H9 (cell line): ENCODE data around the gene NFIX. TPM values are rescaled to one million over a fixed set of nuclear protein-coding genes. Genes with fewer than 3 reads are reported as not detected.
"Not testable (repeated sequence)": the region's sequence is repeated elsewhere in the genome, so short reads cannot be mapped to it uniquely, and the experiment has no call there.

Source experiments
- DNase-seq: peaks from one replicate; pipeline ENCODE4 v3.0.0-alpha.2; 2017
- H2AFZ ChIP-seq: one replicate; pipeline ENCODE4 v1.6.1; 2013; ENCODE audit warnings: mild to moderate bottlenecking, low read length, control low read depth, moderate library complexity
- H2AK5ac ChIP-seq: 2 replicates; pipeline ENCODE4 v1.6.1; 2013; ENCODE audit warnings: low read length, control low read depth, mixed read lengths; ENCODE audit not compliant: insufficient read length
- H2BK120ac ChIP-seq: one replicate; pipeline ENCODE4 v1.6.1; 2013; ENCODE audit warnings: low read depth, mild to moderate bottlenecking, low read length, control low read depth, inconsistent platforms; ENCODE audit not compliant: poor library complexity, severe bottlenecking
- H2BK12ac ChIP-seq: 2 replicates; pipeline ENCODE4 v1.6.1; 2013; ENCODE audit warnings: low read length, control low read depth, mixed read lengths, low read depth; ENCODE audit not compliant: insufficient read length
- H2BK15ac ChIP-seq: 2 replicates; pipeline ENCODE4 v1.6.1; 2013; ENCODE audit warnings: low read depth, low read length, control low read depth
- H2BK20ac ChIP-seq: one replicate; pipeline ENCODE4 v1.6.1; 2013; ENCODE audit warnings: low read depth, mild to moderate bottlenecking, low read length, control low read depth, inconsistent platforms; ENCODE audit not compliant: poor library complexity, severe bottlenecking
- H2BK5ac ChIP-seq: 2 replicates; pipeline ENCODE4 v1.6.1; 2013; ENCODE audit warnings: low read length, control low read depth, mixed read lengths; ENCODE audit not compliant: insufficient read length
- H3K14ac ChIP-seq: 2 replicates; pipeline ENCODE4 v1.6.1; 2013; ENCODE audit warnings: low read length, control low read depth; ENCODE audit not compliant: insufficient read depth
- H3K18ac ChIP-seq: 2 replicates; pipeline ENCODE4 v1.6.1; 2013; ENCODE audit warnings: low read depth, mild to moderate bottlenecking, mixed read lengths, low read length, control low read depth; ENCODE audit not compliant: insufficient read length
- H3K23ac ChIP-seq: 2 replicates; pipeline ENCODE4 v1.6.1; 2013; ENCODE audit warnings: low read length, control low read depth, mixed read lengths, low read depth; ENCODE audit not compliant: insufficient read length
- H3K23me2 ChIP-seq: 2 replicates; pipeline ENCODE4 v1.6.1; 2013; ENCODE audit warnings: low read depth, mild to moderate bottlenecking, mixed read lengths, low read length, control low read depth; ENCODE audit not compliant: insufficient read length, poor library complexity, severe bottlenecking
- H3K27ac ChIP-seq: 2 replicates; pipeline ENCODE4 v1.5.1; 2013; ENCODE audit warnings: low read length, control low read depth, mixed read lengths, low read depth; ENCODE audit not compliant: insufficient read length
- H3K27me3 ChIP-seq: 2 replicates; pipeline ENCODE4 v1.6.1; 2013; ENCODE audit warnings: low read length, control low read depth, inconsistent platforms; ENCODE audit not compliant: insufficient read depth
- H3K4ac ChIP-seq: 2 replicates; pipeline ENCODE4 v1.6.1; 2013; ENCODE audit warnings: low read depth, mild to moderate bottlenecking, control low read depth, inconsistent platforms, low read length, moderate library complexity
- H3K4me1 ChIP-seq: 2 replicates; pipeline ENCODE4 v1.6.1; 2013; ENCODE audit warnings: low read length, control low read depth, inconsistent platforms; ENCODE audit not compliant: insufficient read depth
- H3K4me2 ChIP-seq: 2 replicates; pipeline ENCODE4 v1.6.1; 2013; ENCODE audit warnings: low read length, control low read depth, mixed read lengths; ENCODE audit not compliant: insufficient read length, insufficient read depth
- H3K56ac ChIP-seq: 2 replicates; pipeline ENCODE4 v1.6.1; 2013; ENCODE audit warnings: low read depth, mild to moderate bottlenecking, mixed read lengths, low read length, control low read depth; ENCODE audit not compliant: insufficient read length
- H3K79me1 ChIP-seq: 2 replicates; pipeline ENCODE4 v1.6.1; 2013; ENCODE audit warnings: low read depth, mild to moderate bottlenecking, moderate library complexity, low read length, control low read depth, inconsistent platforms; ENCODE audit not compliant: insufficient read depth, poor library complexity, severe bottlenecking
- H3K79me2 ChIP-seq: 2 replicates; pipeline ENCODE4 v1.6.1; 2013; ENCODE audit warnings: low read length, control low read depth, inconsistent platforms; ENCODE audit not compliant: insufficient read depth
- H3K9ac ChIP-seq: 2 replicates; pipeline ENCODE4 v1.6.1; 2013; ENCODE audit warnings: low read length, control low read depth, mixed read lengths; ENCODE audit not compliant: insufficient read length; ENCODE audit errors: extremely low read depth
- H3K9me3 ChIP-seq: one replicate; pipeline ENCODE4 v1.6.1; 2013; ENCODE audit warnings: low read depth, low read length, inconsistent platforms; ENCODE audit not compliant: control insufficient read depth
- H3T11ph ChIP-seq: one replicate; pipeline ENCODE4 v1.6.1; 2013; ENCODE audit warnings: mild to moderate bottlenecking, low read length, control low read depth, inconsistent platforms
- H4K20me1 ChIP-seq: one replicate; pipeline ENCODE4 v1.6.1; 2013; ENCODE audit not compliant: control insufficient read depth, insufficient read length, insufficient read depth
- H4K5ac ChIP-seq: 2 replicates; pipeline ENCODE4 v1.6.1; 2013; ENCODE audit warnings: low read depth, mild to moderate bottlenecking, mixed read lengths, low read length, control low read depth; ENCODE audit not compliant: insufficient read length
- H4K8ac ChIP-seq: replicated peaks from 2 replicates; pipeline ENCODE4 v1.6.1; 2013; ENCODE audit warnings: low read length, control low read depth, mixed read lengths, low read depth; ENCODE audit not compliant: insufficient read length
- H4K91ac ChIP-seq: 2 replicates; pipeline ENCODE4 v1.6.1; 2013; ENCODE audit warnings: low read depth, mild to moderate bottlenecking, moderate library complexity, mixed read lengths, low read length, control low read depth; ENCODE audit not compliant: insufficient read length
- H3K27ac Mint-ChIP-seq, 3 experiments: 2 replicates in 2 of 3; 3 replicates in 1 of 3; pipeline ENCODE4 v1.8.0; 2020 to 2021; ENCODE audit warnings: mixed read lengths in 3 of 3, mild to moderate bottlenecking in 1 of 3, moderate library complexity in 1 of 3
- H3K27me3 Mint-ChIP-seq: 2 replicates; pipeline ENCODE4 v1.8.0; 2021; ENCODE audit warnings: low read depth, mild to moderate bottlenecking, moderate library complexity, mixed read lengths
- H3K36me3 Mint-ChIP-seq, 3 experiments: 2 replicates in 2 of 3; 3 replicates in 1 of 3; pipeline ENCODE4 v1.8.0; 2020 to 2021; ENCODE audit warnings: low read depth in 3 of 3, mixed read lengths in 3 of 3; ENCODE audit not compliant: insufficient read depth in 1 of 3
- H3K4me1 Mint-ChIP-seq, 2 experiments: 2 replicates each; pipeline ENCODE4 v1.8.0; 2020; ENCODE audit warnings: mixed read lengths in 2 of 2
- H3K4me3 Mint-ChIP-seq, 2 experiments: 2 replicates in 1 of 2; 3 replicates in 1 of 2; pipeline ENCODE4 v1.8.0; 2020 to 2021; ENCODE audit warnings: mild to moderate bottlenecking in 2 of 2, mixed read lengths in 2 of 2, moderate library complexity in 1 of 2
- H3K9me3 Mint-ChIP-seq, 2 experiments: 2 replicates in 1 of 2; 3 replicates in 1 of 2; pipeline ENCODE4 v1.8.0; 2020; ENCODE audit warnings: mild to moderate bottlenecking in 2 of 2, mixed read lengths in 2 of 2, moderate library complexity in 1 of 2
- CTCF ChIP-seq: fragments of 200-600 bp; sonication (generic); conservative IDR thresholded peaks from 3 replicates; pipeline ENCODE4 v1.8.0; 2021; ENCODE audit warnings: antibody characterized with exemption, mild to moderate bottlenecking
- WGBS: extraction: QIAGEN DNeasy Blood & Tissue Kit; methylation state at CpG from one replicate; pipeline ENCODE4 v1.1.7; 2013; ENCODE audit warnings: missing lambda C conversion rate, low lambda C conversion rate, mixed read lengths; ENCODE audit not compliant: insufficient read length; ENCODE audit errors: extremely low coverage; 5-methylcytosine and 5-hydroxymethylcytosine counted together
- total RNA-seq: library from RNA; stranded (reverse); gene quantifications from 2 replicates; pipeline ENCODE4 v1.2.1, GENCODE V29; 2021

Gene NFIX
- total RNA-seq, 1 experiment from 2014 or later, result 0.31 TPM

- H2BK20ac ChIP-seq, result no peak overlapping the region
- H3K27ac Mint-ChIP-seq, result no peak overlapping the region
- H2BK120ac ChIP-seq, result no peak overlapping the region
- H3K23me2 ChIP-seq, result no peaks in the 10 kb centered on the region
- H4K20me1 ChIP-seq, result no peaks in the 10 kb centered on the region
- no peaks in the 10 kb centered on the region for H3K79me2 ChIP-seq
- no peaks in the 10 kb centered on the region for H3K9me3 Mint-ChIP-seq
- no peaks in the 10 kb centered on the region for H3K4me1 ChIP-seq
- no peak overlapping the region for H2BK12ac ChIP-seq
- H2BK15ac ChIP-seq, result no peak overlapping the region
- no peak overlapping the region for H4K5ac ChIP-seq
- no peak overlapping the region for H3K56ac ChIP-seq
- H3K36me3 Mint-ChIP-seq, result no peaks in the 10 kb centered on the region; a peak in 1 of 7 replicates
- no CpG with 5 or more reads among the region's 17 CpGs for WGBS
- H3K27me3 ChIP-seq, result no peaks in the 10 kb centered on the region
- H3K18ac ChIP-seq, result no peak overlapping the region
- no peak overlapping the region for H3K4me2 ChIP-seq
- no peak overlapping the region for H3K23ac ChIP-seq
- H4K91ac ChIP-seq, result no peak overlapping the region
- H3T11ph ChIP-seq, result no peak overlapping the region
- H3K79me1 ChIP-seq, result no peaks in the 10 kb centered on the region
- no peaks in the 10 kb centered on the region for H3K9me3 ChIP-seq
- TF ChIP-seq CTCF, result no peak
- H3K14ac ChIP-seq, result no peak overlapping the region
- H4K8ac ChIP-seq, result no peak overlapping the region
- H3K4me3 Mint-ChIP-seq, result no peak overlapping the region
- H2BK5ac ChIP-seq, result no peak overlapping the region
- no peak overlapping the region for H2AFZ ChIP-seq
- H3K27me3 Mint-ChIP-seq, result peaks cover 35% of the 10 kb centered on the region
- no peak for DNase-seq
- H3K9ac ChIP-seq, result no peak overlapping the region
- no peak overlapping the region for H2AK5ac ChIP-seq
- no peaks in the 10 kb centered on the region for H3K4me1 Mint-ChIP-seq
- H3K27ac ChIP-seq, result no peak overlapping the region
- H3K4ac ChIP-seq, result no peak overlapping the region
Observed at GRCh38 chr19:12975221-12975741, 20.0 kb upstream of the NFIX start.

GRCh38 chr19:12976109-12976508, 19.2 kb upstream of the NFIX start:
- not testable (repeated sequence) for H4K8ac ChIP-seq, H2BK120ac ChIP-seq, H3K18ac ChIP-seq, H3K9me3 ChIP-seq, H3K23me2 ChIP-seq, H3K27me3 ChIP-seq, H3K27ac ChIP-seq, H3K56ac ChIP-seq, H3K9me3 Mint-ChIP-seq, H3K79me1 ChIP-seq, H3K9ac ChIP-seq, H2BK5ac ChIP-seq, H3K36me3 Mint-ChIP-seq, H4K5ac ChIP-seq, H3K14ac ChIP-seq, H2BK15ac ChIP-seq, H3K79me2 ChIP-seq, H3K23ac ChIP-seq, H2BK20ac ChIP-seq, H2BK12ac ChIP-seq, H2AK5ac ChIP-seq, H4K91ac ChIP-seq, H3K27ac Mint-ChIP-seq, H3K4me2 ChIP-seq, H3K4me1 ChIP-seq, H3K4me3 Mint-ChIP-seq, H2AFZ ChIP-seq, H4K20me1 ChIP-seq, DNase-seq, H3T11ph ChIP-seq, H3K4me1 Mint-ChIP-seq, H3K4ac ChIP-seq
- peaks cover 29% of the 10 kb centered on the region for H3K27me3 Mint-ChIP-seq
- WGBS, result no CpG with 5 or more reads among the region's 7 CpGs
